H54 (cell line): ENCODE results near the gene SNX18.
"Not testable (repeated sequence)": the region's sequence is repeated elsewhere in the genome, so short reads cannot be mapped to it uniquely, and the experiment has no call there.

ENCODE experiments used
- DNase-seq: peaks from one replicate; pipeline ENCODE4 v3.0.0; 2011; ENCODE audit warnings: low spot score, mixed read lengths; ENCODE audit not compliant: insufficient read length
- FAIRE-seq: peaks from 3 replicates; lab custom pipeline; 2011; peaks lifted over from hg19 to GRCh38; lab: Jason Lieb, UNC
- POLR2A ChIP-seq: IDR thresholded peaks from 2 replicates; pipeline ENCODE4 v1.6.1; 2011; ENCODE audit warnings: low read depth, mild to moderate bottlenecking, low read length

SNX18 gene

GRCh38 chr5:54525692-54526091, 8.1 kb downstream of the SNX18 start:
- TF ChIP-seq POLR2A = no peak
- DNase-seq = no peak
- FAIRE-seq = no peak

- TF ChIP-seq POLR2A = no peak
- FAIRE-seq (no peak), DNase-seq (no peak)
Observed at GRCh38 chr5:54526604-54527288, 9.2 kb downstream of the SNX18 start.

- no peak for FAIRE-seq
- TF ChIP-seq POLR2A = no peak
- no peak for DNase-seq
Observed at GRCh38 chr5:54528633-54529209, 11.2 kb downstream of the SNX18 start.

- FAIRE-seq (no peak), DNase-seq (no peak)
- TF ChIP-seq POLR2A = no peak
Observed at GRCh38 chr5:54529565-54529964, 12.0 kb downstream of the SNX18 start.

- no peak for FAIRE-seq
- no peak for DNase-seq
- no peak for TF ChIP-seq POLR2A
Observed at GRCh38 chr5:54531546-54531945, 14.0 kb downstream of the SNX18 start.

GRCh38 chr5:54533541-54534190, 16.1 kb downstream of the SNX18 start:
- no peak for DNase-seq
- FAIRE-seq = no peak

GRCh38 chr5:54534191-54535004, 16.8 kb downstream of the SNX18 start:
- FAIRE-seq = no peak
- DNase-seq = no peak
- no peak for TF ChIP-seq POLR2A

More at GRCh38 chr5:54533541-54534190, 16.1 kb downstream of the SNX18 start:
- TF ChIP-seq POLR2A = no peak

- FAIRE-seq = no peak
- no peak for TF ChIP-seq POLR2A
- no peak for DNase-seq
Observed at GRCh38 chr5:54535149-54535844, 17.7 kb downstream of the SNX18 start.

- not testable (repeated sequence) for DNase-seq, FAIRE-seq
Observed at GRCh38 chr5:54536375-54536774, 18.8 kb downstream of the SNX18 start.

GRCh38 chr5:54536861-54537260, 19.3 kb downstream of the SNX18 start:
- FAIRE-seq = not testable (repeated sequence)

GRCh38 chr5:54537725-54538124, 20.2 kb downstream of the SNX18 start:
- DNase-seq = no peak
- FAIRE-seq = no peak
- TF ChIP-seq POLR2A = no peak

More at GRCh38 chr5:54536861-54537260, 19.3 kb downstream of the SNX18 start:
- not testable (repeated sequence) for DNase-seq

- FAIRE-seq (no peak), DNase-seq (no peak)
- no peak for TF ChIP-seq POLR2A
Observed at GRCh38 chr5:54538156-54538555, 20.6 kb downstream of the SNX18 start.

GRCh38 chr5:54539001-54539400, 21.4 kb downstream of the SNX18 start:
- no peak for TF ChIP-seq POLR2A
- FAIRE-seq (no peak), DNase-seq (no peak)
